T-helper 2 cell treated with Interferon-gamma antibody and Interleukin-4, amounts not matched to agents 100 ng/mL and 5 ng/mL, for 36 hours (primary cell): Measurements from ENCODE around the gene AAMP. TPM values are rescaled to one million over a fixed set of nuclear protein-coding genes. Genes with fewer than 3 reads are reported as not detected.

Source experiments
- intact Hi-C: fragments of 100-400 bp; cut with micrococcal nuclease; formaldehyde crosslinking; loops from one replicate; pipeline ENCODE4 v1.15.1; 2023
- total RNA-seq: library from RNA; stranded (reverse); gene quantifications from 2 replicates; pipeline ENCODE4 v1.2.3, GENCODE V29; 2022

AAMP gene
- total RNA-seq, 1 donor from 2014 or later = 54.4 TPM

DNA sequence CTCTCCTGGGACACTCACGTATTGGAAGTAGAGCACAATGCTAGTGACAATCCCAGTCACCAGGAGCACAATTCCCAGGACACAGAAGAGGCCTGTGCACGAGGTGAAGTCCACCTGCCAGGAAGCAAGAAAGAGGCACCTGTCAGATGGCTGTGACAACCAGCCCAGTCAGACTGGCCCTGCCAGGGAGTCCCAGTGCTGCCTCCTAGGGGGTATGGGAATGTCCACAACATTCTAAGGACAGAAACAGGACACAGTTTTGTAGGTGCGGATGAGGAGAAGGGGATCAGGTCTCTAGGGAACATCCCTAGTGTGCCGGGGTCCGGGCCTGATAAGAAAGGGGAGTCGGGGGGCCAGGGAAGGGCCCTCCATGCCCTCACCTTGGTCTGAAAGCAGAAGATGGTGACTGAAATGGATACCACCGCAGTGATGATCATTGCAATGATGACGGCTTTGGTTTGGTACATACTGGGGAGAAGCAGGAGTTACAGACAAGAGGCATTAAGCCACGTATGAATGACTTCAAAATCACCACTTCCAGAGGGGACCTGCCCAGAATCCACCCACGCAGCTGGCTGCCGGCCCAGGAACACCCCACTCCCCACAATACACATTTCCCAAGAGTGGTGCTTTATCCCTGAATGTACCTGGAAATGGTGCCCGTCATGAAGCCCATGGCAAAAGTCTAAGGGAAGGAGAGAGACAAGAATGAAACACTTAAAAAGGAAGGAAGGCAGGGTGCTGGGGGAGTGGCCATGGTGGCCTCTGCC is 7.2 kb upstream of the AAMP start:
- intact Hi-C loops = no loop called here

DNA sequence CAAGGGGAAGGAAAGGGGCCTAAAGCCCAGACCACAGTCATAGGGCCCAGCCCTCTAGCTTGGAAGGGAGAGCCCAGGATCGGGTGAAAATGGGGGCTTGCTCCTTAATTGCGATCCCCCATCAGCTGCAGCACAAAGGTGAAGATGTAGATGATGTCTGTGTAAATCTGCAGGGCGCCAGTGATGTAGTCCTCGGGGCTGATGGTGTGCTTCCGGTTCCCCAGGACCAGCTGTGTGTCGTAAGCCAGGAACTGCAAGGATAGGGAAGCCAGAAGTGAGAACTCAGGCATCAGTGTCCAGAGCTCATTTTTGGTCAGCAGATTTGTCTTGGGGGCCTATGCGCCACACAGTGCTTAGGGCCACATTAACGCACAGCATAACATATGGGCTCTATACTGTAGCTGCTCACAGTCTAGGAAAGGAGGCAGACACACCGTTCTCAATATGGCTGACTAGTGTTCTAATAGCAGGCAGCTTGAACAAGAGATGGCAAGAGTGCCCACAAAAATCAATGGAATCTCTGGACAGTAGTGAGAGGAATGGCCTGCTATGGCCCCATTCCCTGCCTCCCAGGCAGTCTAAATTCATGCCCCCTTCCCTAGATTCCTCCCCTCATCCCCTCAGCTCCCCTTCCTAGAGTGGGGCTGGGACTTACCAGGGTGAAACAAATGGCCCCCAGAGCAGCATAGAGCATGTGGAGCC is 5.6 kb upstream of the AAMP start:
- intact Hi-C loops = no loop called here

DNA sequence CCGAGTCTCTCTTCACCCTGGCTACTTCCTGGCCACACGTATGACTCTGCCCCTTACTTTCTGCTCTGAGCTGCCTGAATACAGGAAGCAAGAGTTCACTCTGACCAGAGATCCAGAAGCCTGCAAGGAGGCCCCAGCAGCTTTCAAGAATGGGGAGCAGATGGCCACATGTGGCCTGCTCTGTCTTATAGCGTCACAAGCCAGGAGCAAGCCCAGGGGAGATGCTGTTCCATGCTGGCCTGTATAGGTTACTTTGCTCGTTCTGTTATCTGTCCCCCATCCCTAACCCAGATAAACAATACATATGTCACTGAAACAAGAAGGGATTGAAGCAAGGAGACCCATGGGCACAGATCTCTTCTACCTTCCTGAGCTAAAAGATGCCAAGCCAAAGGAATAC is 4.6 kb upstream of the AAMP start:
- intact Hi-C loops = loop anchor here (5.0 kb wide), 1 partner anchor 1268 kb away; the partner anchor contains the start of genes CHPF and TMEM198

DNA sequence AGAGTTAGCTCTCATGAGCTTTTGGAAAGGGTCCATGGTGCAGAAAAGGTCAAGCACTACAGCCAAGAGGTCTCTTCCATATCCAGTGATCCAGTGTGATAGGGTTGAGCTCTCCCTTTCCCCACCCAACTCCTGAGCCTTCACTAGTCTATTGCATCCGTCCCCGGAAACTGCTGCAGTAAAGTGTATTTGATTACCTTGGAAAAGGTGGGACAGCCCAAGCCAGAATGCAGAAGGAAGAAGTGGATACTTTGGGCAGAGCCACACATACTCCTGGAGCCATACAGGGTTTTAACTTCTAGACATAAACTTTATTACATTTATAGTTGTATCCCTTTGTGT is 3.9 kb upstream of the AAMP start:
- intact Hi-C loops = loop anchor here (5.0 kb wide), 1 partner anchor 1268 kb away; the partner anchor contains the start of genes CHPF and TMEM198

DNA sequence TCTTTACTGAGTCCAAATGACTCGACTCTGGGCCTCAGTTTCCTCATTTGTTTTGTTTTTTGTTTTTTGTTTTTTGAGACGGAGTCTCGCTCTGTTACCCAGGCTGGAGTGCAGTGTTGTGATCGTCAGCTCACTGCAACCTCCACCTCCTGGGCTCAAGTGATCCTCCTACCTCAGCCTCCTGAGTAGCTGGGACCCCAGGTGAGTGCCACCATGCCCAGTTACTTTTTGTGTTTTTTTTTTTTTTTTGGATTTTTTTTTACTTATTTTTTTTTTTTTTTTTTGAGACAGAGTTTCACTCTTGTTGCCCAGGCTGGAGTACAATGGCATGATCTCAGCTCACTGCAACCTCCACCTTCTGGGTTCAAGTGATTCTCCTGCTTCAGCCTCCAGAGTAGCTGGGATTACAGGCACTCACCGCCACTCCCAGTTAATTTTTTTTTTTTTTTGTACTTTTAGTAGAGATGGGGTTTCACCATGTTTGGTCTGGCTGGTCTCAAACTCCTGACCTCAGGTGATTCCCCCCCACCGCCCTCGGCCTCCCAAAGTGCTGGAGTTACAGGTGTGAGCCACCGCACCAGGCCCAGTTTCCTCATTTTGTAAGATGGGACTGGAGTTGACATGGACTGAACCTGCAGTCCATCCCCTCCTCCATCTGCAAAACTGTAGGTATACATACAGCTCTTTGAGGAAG is 3.4 kb upstream of the AAMP start:
- intact Hi-C loops = loop anchor here (5.0 kb wide), 1 partner anchor 1269 kb away; the partner anchor contains the start of genes CHPF and TMEM198

DNA sequence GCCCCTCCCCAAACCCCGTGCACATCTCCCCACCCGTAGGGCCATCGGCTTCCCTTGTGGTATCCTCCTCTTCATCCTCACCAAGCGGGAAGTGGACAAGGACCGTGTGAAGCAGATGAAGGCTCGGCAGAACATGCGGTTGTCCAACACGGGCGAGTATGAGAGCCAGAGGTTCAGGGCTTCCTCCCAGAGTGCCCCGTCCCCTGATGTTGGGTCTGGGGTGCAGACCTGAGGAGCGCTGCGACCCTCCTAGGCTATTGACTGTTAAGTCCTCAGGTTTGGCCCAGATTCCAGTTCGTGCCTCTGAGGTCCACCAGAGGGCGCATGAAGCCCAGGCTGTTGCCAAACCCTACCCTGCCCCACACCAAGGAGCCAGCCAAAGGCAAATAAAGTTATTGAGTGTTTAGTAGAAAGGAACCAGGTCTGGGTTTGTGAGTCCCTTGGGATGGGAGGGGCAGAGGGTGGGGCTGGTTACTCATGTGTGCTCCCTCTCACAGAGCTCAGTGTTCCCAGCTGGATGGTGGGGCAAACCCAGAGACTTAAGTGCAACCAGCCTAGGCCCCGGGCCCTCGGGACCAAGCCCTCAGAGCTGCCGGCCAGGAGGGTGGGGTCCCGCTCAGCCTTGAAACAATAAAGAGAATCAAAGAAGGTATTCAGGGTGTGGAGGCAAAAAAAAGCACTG is 2.7 kb upstream of the AAMP start:
- intact Hi-C loops = loop anchor here (1.0 to 5.0 kb wide), 2 partner anchors 84 to 1270 kb away; partner anchors contain the start of genes CATIP, CHPF and TMEM198

DNA sequence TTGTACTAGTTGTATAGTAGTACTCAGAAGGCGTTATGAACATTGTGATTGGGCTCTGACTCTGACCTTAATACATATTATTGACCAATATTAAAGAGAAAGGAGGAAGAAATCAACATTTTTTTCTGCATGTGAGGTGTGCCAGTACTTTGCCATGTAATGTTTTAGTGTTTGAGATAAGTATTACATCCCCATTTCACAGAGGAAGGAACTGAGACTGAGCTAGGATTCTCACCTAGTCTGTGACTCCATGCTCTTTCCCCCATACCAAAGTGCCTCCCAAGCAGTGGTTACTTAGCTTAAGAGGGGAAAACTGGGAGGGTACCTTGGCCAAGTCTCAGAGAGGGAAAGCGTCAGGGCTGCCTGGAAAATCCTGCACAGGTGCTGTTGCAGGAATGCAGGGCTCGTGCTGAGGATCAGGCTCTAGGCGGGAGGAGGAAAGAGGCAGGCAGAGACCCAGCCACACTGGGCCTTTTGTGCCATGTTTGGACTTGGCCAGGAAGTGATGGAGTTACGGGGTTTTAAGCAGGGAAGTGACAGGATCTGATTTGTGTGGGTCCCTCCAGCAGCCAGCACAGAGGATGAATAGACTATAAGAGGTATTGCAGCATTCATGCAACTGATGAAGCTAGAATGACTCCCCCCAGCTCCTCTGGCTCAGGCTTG is 2.1 kb upstream of the AAMP start:
- intact Hi-C loops = loop anchor here (1.0 to 5.0 kb wide), 3 partner anchors 84 to 1270 kb away; partner anchors contain the start of genes CATIP, CHPF and TMEM198

DNA sequence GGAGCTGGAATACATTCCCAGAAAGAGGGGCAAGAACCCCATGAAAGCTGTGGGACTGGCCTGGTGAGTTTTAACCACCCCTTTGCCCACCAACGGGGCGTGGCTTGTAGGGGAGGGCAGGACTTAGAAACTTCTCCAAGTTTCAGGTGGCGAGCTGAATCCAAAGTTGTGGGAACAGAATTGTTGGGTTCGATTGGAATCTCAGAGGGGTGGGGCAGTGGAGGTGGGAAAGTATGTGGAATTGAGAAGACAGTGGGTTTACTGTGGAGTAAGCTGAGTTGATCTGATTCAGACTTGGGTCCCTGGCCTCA is 1.5 kb upstream of the AAMP start:
- intact Hi-C loops = loop anchor here (2.0 to 5.0 kb wide), 2 partner anchors 85 to 1271 kb away; partner anchors contain the start of genes CHPF and TMEM198

DNA sequence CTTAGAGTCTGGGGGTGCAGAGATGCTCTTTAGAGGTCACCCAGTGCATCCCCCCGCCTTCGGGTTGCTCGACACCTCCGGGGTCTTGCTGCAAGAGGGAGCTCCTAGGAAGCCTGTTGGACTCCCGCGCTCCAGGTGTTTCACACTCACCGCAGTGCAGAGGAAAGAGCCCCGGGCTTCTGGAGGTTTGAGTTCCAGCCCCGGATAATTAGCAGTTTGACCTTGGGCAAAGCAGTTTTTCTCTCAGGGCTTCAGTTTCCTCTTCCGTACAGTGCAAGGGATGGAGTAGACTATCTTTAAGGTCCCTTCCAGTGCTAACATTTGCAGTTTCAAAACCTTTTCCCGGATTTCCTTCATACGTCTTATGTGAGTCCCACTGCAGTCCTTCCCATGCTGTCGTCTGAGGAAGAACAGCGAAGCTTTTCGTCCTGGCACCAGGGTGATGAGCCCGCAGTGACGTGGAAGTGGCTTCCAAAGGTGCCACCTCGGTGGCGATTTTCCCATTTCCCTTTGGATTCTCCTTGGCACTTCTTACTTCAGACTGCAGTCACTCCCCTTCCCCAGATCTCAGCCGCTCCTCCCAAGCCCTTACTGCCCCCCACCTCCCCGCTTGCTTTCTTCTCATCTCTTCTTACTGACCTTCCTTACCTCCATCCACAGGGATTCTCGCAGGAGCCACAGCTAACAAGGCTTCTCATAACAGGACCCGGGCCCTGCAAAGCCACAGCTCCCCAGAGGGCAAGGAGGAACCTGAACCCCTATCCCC is 967 bp upstream of the AAMP start:
- intact Hi-C loops = loop anchor here (1.0 to 5.0 kb wide), 12 partner anchors 15 to 1271 kb away; partner anchors contain the start of genes ARPC2, BCS1L, CHPF and CNOT9

DNA sequence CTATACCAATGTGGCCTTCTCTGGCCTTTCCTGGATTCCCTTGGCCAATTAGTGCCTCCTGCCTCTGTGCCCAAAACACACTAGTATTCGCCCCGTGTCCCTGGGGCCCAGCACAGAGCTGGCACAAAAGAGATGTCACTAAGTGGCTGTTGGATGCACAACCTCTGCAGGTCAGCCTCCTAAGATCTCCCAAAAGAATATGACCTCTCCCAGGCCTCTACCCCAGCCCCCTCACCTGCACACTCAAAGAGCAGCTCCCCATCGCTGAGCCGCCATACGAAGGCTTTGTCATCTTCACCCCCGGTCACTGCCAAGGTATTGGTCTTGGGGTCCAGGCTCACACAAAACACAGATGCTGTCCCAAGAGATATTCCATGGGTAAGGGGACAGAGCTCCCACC is 2.7 kb downstream of the AAMP start:
- intact Hi-C loops = no loop called here

DNA sequence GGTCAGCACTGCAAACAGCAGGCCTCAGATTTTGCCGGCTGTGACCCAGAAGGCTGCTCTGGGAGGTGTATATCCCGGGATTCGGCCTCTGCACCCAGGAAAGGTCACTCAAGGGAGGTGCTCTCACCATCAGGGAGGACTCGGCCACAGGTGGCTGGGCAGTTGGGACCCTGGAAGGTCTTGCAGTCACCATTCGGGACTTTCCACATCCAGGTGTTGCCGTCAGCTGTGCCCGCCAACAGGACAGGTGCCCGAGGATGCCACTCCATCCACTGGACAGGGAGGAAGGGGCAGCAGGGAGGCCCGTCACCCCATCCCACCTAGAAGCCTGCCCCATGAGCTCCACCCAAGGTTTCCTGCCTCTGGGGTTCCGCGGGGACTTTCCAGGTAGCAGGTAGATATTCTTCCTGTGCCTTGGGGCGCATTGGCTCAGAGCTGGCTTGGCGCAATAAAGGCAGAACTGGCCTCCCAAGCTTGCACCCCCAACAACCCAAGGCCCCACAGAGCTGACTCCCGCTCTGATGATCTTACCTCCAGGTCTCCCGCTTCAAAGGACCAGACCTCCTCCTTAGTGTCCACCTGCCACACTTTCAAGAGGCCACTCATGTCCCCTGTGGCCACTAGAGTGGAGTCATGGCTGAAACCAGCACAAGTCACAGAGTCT is 3.5 kb downstream of the AAMP start:
- intact Hi-C loops = no loop called here

DNA sequence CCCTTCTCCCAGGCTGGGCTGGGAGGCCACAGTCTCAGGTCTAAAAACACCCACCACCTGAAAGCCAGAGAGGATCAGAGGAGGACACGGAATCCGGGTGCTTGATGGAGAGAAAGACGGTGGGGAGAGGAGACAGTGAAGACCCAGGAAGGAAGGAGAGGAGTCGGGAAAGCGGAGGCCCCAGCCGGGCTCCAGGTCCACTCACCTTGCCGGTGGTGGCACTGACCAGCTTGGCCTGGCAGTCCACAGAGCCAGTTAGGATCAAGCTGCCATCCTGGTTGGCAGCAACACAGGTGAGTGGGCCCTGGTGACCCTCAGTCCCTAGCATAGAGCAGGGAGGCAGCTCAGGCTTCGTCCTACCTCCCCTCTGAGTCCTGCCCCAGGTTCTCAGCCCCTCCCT is 4.3 kb downstream of the AAMP start:
- intact Hi-C loops = no loop called here

DNA sequence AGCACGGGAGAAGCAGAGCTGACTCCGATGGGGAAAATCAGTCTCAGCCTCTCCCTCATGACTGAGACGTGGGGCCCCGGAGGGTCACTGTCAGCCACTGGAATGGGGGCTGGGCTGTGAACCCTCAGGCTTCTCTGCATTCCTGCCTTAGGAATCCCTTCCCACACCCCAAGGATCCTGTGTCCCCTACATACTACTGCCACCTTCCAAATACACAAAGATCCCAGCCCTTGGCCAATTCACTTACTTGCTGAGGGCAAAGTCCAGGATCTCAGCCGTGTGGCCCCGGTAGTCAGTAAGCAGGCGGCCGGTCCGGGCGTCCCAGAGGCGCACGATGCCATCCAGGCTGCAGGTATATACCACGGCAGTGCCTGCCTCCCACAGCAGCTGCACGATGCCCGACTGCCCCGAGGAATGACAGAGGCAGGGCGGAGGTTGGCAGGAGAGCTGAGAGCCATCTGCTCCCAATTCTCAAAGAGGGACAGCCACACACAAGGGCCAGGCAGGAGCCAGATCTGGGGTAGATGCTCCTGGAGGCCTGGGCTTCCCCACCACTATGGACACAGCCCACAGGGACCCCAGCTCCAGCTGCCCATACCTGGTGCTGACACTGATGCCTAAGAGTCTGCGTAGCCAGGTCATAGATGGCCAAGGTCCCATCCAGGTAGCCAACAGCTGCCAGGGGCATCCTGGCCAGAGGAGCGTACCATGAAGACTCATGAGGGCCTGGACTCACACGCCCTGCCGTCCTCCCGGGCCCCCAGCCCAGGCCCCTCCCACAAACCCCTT is 5.0 kb downstream of the AAMP start:
- intact Hi-C loops = no loop called here

DNA sequence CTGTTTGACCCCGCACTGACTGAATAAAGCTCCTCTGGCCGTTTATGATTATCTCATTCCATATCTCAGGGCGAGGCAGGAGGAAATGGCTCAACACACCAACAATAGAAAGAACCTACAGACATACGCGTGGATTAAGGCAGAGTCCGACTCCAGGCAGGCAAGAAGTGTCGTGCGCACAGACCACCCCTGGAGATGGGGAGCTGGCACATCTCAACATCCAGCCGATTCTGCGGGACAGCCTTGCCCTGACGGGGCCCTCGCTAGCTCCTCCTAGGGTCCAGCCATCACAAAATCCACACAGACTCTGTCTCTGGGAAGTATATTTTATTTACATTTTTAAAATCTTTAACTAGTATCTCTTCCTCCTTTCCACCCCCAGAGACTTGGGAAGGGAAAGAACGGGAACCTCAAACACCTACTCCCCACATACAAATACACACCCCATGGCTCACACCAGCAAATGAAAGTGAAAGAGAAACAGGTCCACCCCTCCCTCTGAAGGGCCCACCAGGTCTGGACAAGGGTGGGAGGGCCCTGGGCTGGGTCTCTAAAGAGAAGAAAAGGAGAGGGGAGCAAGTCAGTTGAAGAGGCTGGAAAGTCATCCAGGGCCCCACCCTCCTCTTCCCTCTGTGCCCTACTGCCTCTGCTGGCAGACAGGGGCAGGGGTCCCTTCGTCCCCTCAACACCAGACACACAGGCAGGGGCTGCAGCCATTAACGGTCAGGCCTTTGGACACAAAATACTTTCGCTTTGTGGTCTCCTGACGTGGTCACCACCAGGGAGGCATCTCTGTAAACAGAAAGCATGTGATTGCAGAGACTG is 5.9 kb downstream of the AAMP start:
- intact Hi-C loops = no loop called here

DNA sequence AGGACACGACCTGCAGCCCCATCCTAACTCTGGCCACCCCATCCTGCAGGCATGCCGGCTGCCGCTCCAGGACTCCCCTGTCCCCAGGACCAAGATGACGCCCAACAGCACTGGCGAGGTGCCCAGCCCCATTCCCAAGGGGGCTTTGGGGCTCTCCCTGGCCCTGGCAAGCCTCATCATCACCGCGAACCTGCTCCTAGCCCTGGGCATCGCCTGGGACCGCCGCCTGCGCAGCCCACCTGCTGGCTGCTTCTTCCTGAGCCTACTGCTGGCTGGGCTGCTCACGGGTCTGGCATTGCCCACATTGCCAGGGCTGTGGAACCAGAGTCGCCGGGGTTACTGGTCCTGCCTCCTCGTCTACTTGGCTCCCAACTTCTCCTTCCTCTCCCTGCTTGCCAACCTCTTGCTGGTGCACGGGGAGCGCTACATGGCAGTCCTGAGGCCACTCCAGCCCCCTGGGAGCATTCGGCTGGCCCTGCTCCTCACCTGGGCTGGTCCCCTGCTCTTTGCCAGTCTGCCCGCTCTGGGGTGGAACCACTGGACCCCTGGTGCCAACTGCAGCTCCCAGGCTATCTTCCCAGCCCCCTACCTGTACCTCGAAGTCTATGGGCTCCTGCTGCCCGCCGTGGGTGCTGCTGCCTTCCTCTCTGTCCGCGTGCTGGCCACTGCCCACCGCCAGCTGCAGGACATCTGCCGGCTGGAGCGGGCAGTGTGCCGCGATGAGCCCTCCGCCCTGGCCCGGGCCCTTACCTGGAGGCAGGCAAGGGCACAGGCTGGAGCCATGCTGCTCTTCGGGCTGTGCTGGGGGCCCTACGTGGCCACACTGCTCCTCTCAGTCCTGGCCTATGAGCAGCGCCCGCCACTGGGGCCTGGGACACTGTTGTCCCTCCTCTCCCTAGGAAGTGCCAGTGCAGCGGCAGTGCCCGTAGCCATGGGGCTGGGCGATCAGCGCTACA is 7.0 kb downstream of the AAMP start:
- intact Hi-C loops = no loop called here

DNA sequence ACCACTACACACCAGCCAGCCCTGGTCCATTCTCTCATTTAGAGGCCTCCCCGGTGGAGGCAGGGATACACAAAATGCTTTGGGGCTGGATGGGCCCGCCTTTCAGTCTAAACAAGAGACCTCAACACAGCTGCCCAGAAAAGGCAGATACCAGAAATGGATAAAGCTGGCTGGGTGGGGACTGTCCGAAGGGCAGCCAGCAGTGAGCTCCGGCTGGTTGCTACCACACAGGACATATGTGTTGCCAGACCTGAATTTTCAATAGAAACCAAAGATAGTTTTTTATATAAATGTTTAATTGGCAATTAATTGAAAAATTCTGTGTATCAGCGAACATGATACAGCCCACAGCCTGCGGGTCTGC is 7.7 kb downstream of the AAMP start:
- intact Hi-C loops = no loop called here
